HEK293T (cell line): Measurements from ENCODE around the gene DCUN1D2.

Experiments
- BHLHE40 ChIP-seq: fragments of 450-650 bp; IDR thresholded peaks from 2 replicates; pipeline ENCODE4 v1.6.1; 2016; ENCODE audit warnings: mild to moderate bottlenecking, moderate library complexity, borderline replicate concordance
- CTBP1 ChIP-seq: fragments of 450-650 bp; IDR thresholded peaks from 2 replicates; pipeline ENCODE4 v1.6.1; 2016; ENCODE audit warnings: borderline replicate concordance
- ELF4 ChIP-seq: fragments of 450-650 bp; IDR thresholded peaks from 2 replicates; pipeline ENCODE4 v1.6.1; 2017; ENCODE audit warnings: antibody characterized with exemption
- FOXA1 ChIP-seq: fragments of 450-650 bp; IDR thresholded peaks from 2 replicates; pipeline ENCODE4 v1.6.1; 2016; ENCODE audit warnings: mild to moderate bottlenecking
- FOXK2 ChIP-seq: fragments of 450-650 bp; IDR thresholded peaks from 2 replicates; pipeline ENCODE4 v1.6.1; 2016; ENCODE audit warnings: mild to moderate bottlenecking
- FOXM1 ChIP-seq: fragments of 450-650 bp; IDR thresholded peaks from 2 replicates; pipeline ENCODE4 v1.6.1; 2017; ENCODE audit warnings: mild to moderate bottlenecking, borderline replicate concordance
- HDGF ChIP-seq: fragments of 450-650 bp; IDR thresholded peaks from 2 replicates; pipeline ENCODE4 v1.6.1; 2017; ENCODE audit warnings: antibody characterized with exemption, borderline replicate concordance
- LEF1 ChIP-seq: fragments of 450-650 bp; IDR thresholded peaks from 2 replicates; pipeline ENCODE4 v1.6.1; 2017; ENCODE audit warnings: mild to moderate bottlenecking, borderline replicate concordance
- NFRKB ChIP-seq: fragments of 450-650 bp; IDR thresholded peaks from 2 replicates; pipeline ENCODE4 v1.6.1; 2016; ENCODE audit warnings: mild to moderate bottlenecking, moderate library complexity
- PKNOX1 ChIP-seq: fragments of 450-650 bp; IDR thresholded peaks from 2 replicates; pipeline ENCODE4 v1.6.1; 2016
- SP1 ChIP-seq: fragments of 450-650 bp; IDR thresholded peaks from 2 replicates; pipeline ENCODE4 v1.6.1; 2017
- SUZ12 ChIP-seq: fragments of 450-650 bp; IDR thresholded peaks from 2 replicates; pipeline ENCODE4 v1.6.1; 2016; ENCODE audit warnings: mild to moderate bottlenecking
- TARDBP ChIP-seq: fragments of 450-650 bp; IDR thresholded peaks from 2 replicates; pipeline ENCODE4 v1.6.1; 2016
- ZNF384 ChIP-seq: fragments of 450-650 bp; IDR thresholded peaks from 2 replicates; pipeline ENCODE4 v1.6.1; 2016

- TF ChIP-seq ZNF384, result no peak
- TF ChIP-seq SUZ12, result no peak
- no peak for TF ChIP-seq PKNOX1
- TF ChIP-seq FOXA1, result no peak
- no peak for TF ChIP-seq ELF4
- TF ChIP-seq FOXK2, result no peak
- no peak for TF ChIP-seq LEF1
- TF ChIP-seq FOXM1, result no peak
- TF ChIP-seq CTBP1, result no peak
- TF ChIP-seq SP1, result no peak
- TF ChIP-seq BHLHE40, result no peak
- no peak for TF ChIP-seq TARDBP
- TF ChIP-seq HDGF, result no peak
- no peak for TF ChIP-seq NFRKB
Measured at GRCh38 chr13:113489171-113489548, 1.4 kb downstream of the DCUN1D2 start.
